GM06990 (cell line): ENCODE data around the gene ACTN2.

Source experiments
- DNase-seq: peaks from one replicate; pipeline ENCODE4 v3.0.0-alpha.2; 2011; ENCODE audit not compliant: insufficient read length; ENCODE audit errors: extremely low read depth
- H3K27me3 ChIP-seq: replicated peaks from 2 replicates; pipeline ENCODE4 v1.6.0; 2011; ENCODE audit warnings: low read length; ENCODE audit not compliant: control insufficient read depth, insufficient read depth
- H3K36me3 ChIP-seq: 2 replicates; pipeline ENCODE4 v1.5.1; 2011; ENCODE audit warnings: low read length; ENCODE audit not compliant: control insufficient read depth, insufficient read depth
- H3K4me3 ChIP-seq: replicated peaks from 2 replicates; pipeline ENCODE4 v1.5.1; 2011; ENCODE audit warnings: low read depth, mild to moderate bottlenecking, control low read depth, low read length
- CTCF ChIP-seq: IDR thresholded peaks from 2 replicates; pipeline ENCODE4 v1.5.1; 2011; ENCODE audit warnings: low read length, control low read depth, mild to moderate bottlenecking, inconsistent platforms; ENCODE audit not compliant: insufficient read depth, poor library complexity, severe bottlenecking

Gene ACTN2

GRCh38 chr1:236812334-236813030 lies 126.2 kb downstream of the ACTN2 start:
- no peak for TF ChIP-seq CTCF
- H3K36me3 ChIP-seq: peaks cover 6% of the 10 kb centered on the region

More at GRCh38 chr1:236812334-236813030, 126.2 kb downstream of the ACTN2 start:
- DNase-seq: no peak
- H3K4me3 ChIP-seq: no peak overlapping the region
- H3K27me3 ChIP-seq: no peaks in the 10 kb centered on the region
